Left hindlimb (tissue), 1 donor: ENCODE results near the gene OCRL.
A peak's percentile ranks its signal among the peaks of the same experiment; 100 is the strongest.

ENCODE experiments used
- DNase-seq: peaks from one replicate; pipeline ENCODE4 v3.0.0-alpha.2; 2018

OCRL gene

GRCh38 chrX:129590596-129590995 lies 50.5 kb downstream of the OCRL start:
- no peak for DNase-seq

DNA sequence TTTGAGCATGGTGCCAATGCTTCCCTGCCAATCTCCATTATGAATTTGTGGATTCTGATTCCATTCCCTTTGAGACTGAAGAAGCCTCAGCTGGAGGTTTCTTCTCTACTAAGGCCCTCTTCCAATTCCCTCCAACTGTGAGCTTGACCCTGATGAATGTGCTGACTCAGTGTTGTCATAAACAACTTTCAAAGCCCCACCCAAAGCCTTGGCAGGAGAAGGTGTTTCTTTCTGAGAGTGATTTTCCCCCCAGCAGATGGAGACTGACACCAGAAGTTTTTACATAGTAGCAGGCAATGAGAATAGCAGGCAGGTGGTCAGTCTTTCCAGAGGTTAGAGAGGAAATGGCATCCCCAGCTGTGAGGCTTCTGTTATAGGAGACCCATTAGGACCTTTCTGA lies 53.1 kb downstream of the OCRL start:
- DNase-seq = no peak

- DNase-seq = no peak
Observed at GRCh38 chrX:129594781-129595180, 54.7 kb downstream of the OCRL start.

GRCh38 chrX:129596077-129596476 lies 56.0 kb downstream of the OCRL start:
- no peak for DNase-seq

- no peak for DNase-seq
Observed at GRCh38 chrX:129597905-129598304, 57.8 kb downstream of the OCRL start.

DNA sequence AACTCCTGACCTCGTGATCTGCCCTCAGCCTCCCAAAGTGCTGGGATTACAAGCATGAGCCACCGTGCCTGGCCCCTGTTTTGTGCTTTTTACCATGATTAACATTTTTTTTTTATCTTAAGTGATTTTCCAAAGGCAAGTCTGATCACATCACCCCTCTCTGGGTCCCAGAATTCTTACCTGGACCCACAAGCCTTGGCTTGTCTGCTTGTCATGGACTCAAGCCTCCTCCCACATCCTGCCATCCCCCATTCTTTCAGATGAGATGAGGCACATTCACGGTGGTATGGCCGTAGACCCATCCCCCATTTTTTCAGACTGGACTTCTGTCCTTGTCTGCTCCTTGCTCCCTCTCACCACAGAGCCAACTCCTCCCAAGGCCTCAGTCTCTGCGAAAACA lies 59.4 kb downstream of the OCRL start:
- DNase-seq = no peak

GRCh38 chrX:129599996-129600395 lies 59.9 kb downstream of the OCRL start:
- DNase-seq = no peak

DNA sequence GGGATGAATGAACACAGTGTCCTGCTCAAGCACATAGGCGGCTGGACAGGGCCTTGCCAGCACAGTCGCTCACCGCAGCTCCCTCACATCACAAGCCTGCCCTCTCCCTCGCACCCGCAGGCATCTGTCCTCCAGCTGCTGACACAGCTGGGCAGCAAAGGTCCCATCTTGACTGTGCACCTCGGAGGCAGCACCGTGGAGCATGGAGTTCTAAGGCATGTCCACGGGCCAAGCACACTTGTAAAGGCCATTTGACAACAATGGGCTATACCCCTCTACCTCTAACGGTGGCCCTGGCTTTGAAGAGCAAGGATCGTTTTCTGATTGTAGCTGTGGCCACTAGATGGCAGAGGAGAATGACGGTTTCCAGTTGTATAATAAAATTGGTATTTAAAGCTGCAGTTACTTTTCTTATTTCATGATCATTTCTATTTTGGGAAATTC lies 60.9 kb downstream of the OCRL start:
- no peak for DNase-seq

DNA sequence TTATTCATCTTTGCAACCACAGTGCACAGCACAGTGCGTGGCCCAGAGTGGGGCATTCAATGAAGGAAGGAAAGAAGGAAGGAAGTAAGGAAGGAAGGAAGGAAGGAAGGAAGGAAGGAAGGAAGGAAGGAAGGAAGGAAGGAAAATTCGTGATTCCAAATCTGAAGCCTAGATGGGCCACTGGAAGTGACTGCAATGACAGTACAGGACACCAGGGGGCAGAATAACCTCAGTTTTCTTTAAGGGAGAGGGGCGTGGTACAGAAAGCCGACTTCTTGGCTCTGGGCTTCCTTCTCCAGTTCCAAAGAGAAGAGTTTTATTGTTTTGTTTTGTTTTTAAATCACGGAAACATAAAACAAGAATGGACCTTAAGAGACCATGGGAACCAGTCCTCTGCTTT lies 66.9 kb downstream of the OCRL start:
- DNase-seq = peak; percentile 47

GRCh38 chrX:129608496-129608895 lies 68.4 kb downstream of the OCRL start:
- DNase-seq = no peak

DNA sequence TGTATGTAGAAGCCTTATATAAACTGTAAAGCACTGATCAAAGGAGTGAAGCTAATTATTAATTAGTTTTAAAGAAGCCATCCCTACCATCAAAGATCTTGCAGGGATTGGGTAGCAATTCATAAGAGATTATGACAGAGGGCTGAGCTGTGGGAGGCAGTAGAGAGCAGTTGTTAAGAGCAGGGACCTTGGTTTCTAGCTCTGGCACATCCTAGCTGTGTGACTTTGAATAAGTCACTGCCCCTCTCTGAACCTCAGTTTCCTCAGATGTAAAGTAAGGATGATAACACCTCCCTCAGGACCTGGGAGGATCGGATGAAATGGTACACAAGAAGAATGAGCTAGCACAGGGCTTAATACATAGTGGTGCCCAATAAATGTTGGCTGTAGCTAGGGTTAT lies 69.3 kb downstream of the OCRL start:
- no peak for DNase-seq

- no peak for DNase-seq
Observed at GRCh38 chrX:129612396-129612795, 72.3 kb downstream of the OCRL start.

- no peak for DNase-seq
Observed at GRCh38 chrX:129613596-129613995, 73.5 kb downstream of the OCRL start.

GRCh38 chrX:129614481-129615255 lies 74.6 kb downstream of the OCRL start:
- no peak for DNase-seq

GRCh38 chrX:129617420-129617819 lies 77.4 kb downstream of the OCRL start:
- no peak for DNase-seq

DNA sequence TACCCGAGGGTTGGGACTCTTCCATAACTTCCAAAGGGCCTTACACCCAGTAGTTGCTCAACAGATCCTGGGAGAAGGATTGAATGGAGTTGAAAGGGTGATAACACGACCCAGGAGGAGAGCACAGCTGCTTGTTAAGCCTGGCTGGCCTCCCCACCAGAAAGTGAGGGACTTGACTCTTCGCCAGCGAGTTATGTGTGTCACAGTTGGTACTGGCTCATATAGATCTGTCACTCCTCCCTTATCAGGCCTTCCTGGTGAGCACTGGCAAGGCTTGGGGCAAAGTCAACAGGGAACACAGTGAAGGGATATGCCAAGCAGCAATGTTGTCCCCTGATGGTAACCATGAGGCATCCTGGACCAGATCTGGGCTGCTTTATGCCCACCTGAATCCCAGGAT lies 78.9 kb downstream of the OCRL start:
- DNase-seq = no peak

GRCh38 chrX:129622757-129623301 lies 82.8 kb downstream of the OCRL start:
- no peak for DNase-seq

DNA sequence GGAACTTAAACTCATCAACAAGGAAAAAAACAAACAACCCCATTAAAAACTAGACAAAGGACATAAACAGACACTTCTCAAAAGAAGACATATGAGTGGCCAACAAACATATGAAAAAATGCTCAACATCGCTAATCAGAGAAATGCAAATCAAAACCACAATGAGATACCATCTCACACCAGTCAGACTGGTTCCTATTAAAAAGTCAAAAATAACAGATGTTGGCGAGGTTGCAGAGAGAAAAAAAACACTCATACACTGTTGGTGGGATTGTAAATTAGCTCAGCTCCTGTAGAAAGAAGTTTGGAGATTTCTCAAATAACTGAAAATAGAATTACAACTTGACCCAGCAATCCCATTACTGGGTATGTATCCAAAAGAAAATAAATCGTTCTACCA lies 86.0 kb downstream of the OCRL start:
- no peak for DNase-seq

DNA sequence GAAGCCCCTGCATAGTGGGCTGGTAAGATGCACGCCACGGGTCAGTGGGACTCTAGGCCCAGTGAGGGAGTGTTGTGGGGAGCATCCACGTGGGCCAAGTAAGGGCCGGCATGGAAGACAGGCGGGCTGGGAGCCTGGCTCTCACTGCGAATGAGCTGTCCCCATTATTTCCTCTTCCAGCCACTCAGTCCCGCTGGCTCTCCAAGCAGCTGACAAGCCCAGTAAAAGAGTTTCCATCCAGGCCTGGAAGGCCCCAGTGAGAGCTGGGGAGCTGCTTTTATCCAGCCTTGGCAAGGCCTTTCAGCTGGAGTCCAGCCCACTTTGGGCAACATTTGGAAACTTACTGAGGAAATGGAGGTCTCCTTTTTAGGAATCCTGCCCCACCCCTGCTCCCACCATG lies 89.8 kb downstream of the OCRL start:
- peak; percentile 44 for DNase-seq

- no peak for DNase-seq
Observed at GRCh38 chrX:129631849-129632248, 91.8 kb downstream of the OCRL start.

DNA sequence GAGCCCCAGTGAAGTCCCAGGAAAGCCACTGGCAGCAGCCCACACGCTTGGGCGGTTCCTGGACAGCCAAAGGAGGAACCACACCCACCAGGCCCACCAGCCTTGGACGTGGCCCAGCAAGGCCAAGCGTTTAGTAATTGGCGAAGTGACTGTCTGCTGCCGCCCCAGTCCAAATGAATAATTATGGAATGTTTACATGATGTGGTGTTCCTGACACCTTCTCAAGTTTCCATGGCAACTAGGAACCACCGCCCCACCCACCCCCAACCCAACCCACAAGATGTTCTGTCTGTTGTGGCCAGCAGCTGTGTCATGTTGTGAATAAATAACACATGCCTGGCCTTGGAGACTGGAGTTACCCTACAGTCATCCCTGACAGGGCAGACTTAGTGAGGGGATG lies 92.4 kb downstream of the OCRL start:
- DNase-seq = peak; percentile 62

DNA sequence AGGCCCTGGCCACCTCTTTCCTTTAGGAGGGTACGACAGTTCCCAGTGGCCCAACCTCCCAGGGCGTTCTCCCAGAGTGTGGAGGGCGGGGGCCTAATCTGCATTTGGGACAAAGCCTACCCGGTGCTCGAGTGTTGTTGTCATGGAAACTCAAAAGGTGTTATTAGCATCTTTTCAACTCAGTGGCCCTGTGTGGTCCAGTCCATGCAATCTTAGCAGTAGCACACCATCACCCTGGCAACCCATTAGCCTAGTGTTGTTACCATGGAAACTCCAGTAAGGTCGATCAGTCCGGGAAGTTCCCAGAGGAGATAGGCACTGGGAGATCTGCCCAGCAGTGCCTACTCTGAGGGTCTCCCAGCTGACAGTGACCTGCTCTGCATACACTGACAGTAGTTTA lies 94.5 kb downstream of the OCRL start:
- no peak for DNase-seq

- no peak for DNase-seq
Observed at GRCh38 chrX:129636175-129636681, 96.2 kb downstream of the OCRL start.

DNA sequence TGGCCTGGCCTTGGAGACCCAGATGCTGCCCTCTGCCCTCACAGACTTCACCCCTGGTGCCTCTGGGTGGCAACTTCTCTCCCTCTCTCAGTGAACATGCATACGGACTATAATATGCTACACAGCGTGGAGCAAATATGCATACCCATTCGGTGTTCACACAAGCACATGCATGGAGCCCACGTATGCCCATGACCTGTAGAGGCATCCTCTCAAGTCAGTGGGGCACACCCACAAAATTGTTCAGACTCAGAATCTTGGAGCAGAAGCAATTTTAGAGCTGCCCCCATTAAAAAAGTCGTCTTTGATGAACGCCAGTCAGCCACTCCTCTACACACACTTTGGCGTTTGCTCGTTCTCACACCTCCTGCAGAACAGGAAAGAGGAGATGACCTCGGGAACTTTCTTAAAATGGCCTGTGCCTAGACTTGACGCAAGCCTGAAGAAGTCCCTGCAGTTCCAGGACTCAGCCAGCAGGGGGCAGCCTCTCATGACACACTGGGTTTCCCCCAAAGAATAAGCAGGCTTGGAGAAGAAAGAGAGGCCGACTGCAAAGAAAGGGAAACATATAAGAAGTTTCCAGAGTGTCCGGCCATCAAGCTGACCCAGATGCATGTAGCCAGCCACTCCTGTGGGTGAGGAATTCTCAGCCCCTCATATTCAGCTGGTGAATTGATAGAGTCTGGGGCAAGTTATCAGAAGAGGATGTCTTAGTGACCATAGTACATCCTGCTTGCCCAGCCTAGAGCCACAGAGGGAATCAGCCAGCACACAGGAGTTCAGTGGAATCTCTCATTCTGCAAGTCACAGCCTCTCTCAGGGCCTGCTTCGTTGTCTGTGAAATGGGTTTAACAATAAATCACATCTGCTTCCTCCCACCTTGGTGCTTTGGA lies 97.4 kb downstream of the OCRL start:
- peak; percentile 65 for DNase-seq
